ENCODE results near the gene ARSA. TPM values are rescaled to one million over a fixed set of nuclear protein-coding genes. Genes with fewer than 3 reads are reported as not detected.

ARSA gene
- polyA plus RNA-seq (2013, experiment 1 of 2), result 7.8 TPM
- polyA plus RNA-seq (2013, experiment 2 of 2), result 10.2 TPM

GRCh38 chr22:50627642-50628542 is at the start of gene ARSA:
ARSA (minus strand) TSS chr22:50628152; CDS start chr22:50627779, 373 bp downstream.
- peak within 1 kb of the TSS; percentile 81 for H3K4me3 ChIP-seq (ENCODE audit: low read length)
- peaks cover 8% of the 10 kb centered on the region for H3K27me3 ChIP-seq (ENCODE audit: insufficient read depth, low read length)
- H3K9ac ChIP-seq (ENCODE audit: low read depth, low read length), result peak within 1 kb of the TSS; percentile 68
- H3K4me1 ChIP-seq (ENCODE audit: insufficient read depth, low read length), result 0 out of 2 replicates have a peak, but pooled peaks cover 4% of the 10 kb centered on the region
- H3K36me3 ChIP-seq (ENCODE audit: insufficient read depth, low read length), result no peaks in the 10 kb centered on the region
- WGBS, result 1% methylated on average over 88 of the region's 88 CpGs
- no peak within 1 kb of the TSS for H3K27ac ChIP-seq (ENCODE audit: low read depth, low read length)
- no peaks in the 10 kb centered on the region for H3K9me3 ChIP-seq (ENCODE audit: insufficient read depth, low read depth, low read length)

- Histone ChIP-seq H3K36me3 (ENCODE audit: insufficient read depth, low read length) (no peaks in the 10 kb centered on the region), H3K27ac (ENCODE audit: low read depth, low read length) (no peak overlapping the region), H3K9ac (ENCODE audit: low read depth, low read length) (no peak overlapping the region), H3K27me3 (ENCODE audit: insufficient read depth, low read length) (peaks cover 27% of the 10 kb centered on the region), H3K9me3 (ENCODE audit: insufficient read depth, low read depth, low read length) (no peaks in the 10 kb centered on the region), H3K4me1 (ENCODE audit: insufficient read depth, low read length) (no peaks in the 10 kb centered on the region), H3K4me3 (ENCODE audit: low read length) (no peak overlapping the region)
- WGBS, result 83% methylated on average over 10 of the region's 10 CpGs
Measured at GRCh38 chr22:50676661-50677492, 48.9 kb upstream of the ARSA start.

- H3K27ac ChIP-seq (ENCODE audit: low read depth, low read length), result no peak overlapping the region
- H3K4me1 ChIP-seq (ENCODE audit: insufficient read depth, low read length), result no peaks in the 10 kb centered on the region
- 93% methylated on average over 14 of the region's 14 CpGs for WGBS
- no peaks in the 10 kb centered on the region for H3K9me3 ChIP-seq (ENCODE audit: insufficient read depth, low read depth, low read length)
- H3K36me3 ChIP-seq (ENCODE audit: insufficient read depth, low read length), result no peaks in the 10 kb centered on the region
- peaks cover 34% of the 10 kb centered on the region for H3K27me3 ChIP-seq (ENCODE audit: insufficient read depth, low read length)
- H3K4me3 ChIP-seq (ENCODE audit: low read length), result no peak overlapping the region; the same call in 1 of the 2 replicates
- no peak overlapping the region for H3K9ac ChIP-seq (ENCODE audit: low read depth, low read length)
Measured at GRCh38 chr22:50676180-50676636, 48.3 kb upstream of the ARSA start.

- 87% methylated on average over 8 of the region's 9 CpGs for WGBS
Measured at GRCh38 chr22:50675553-50676179, 47.7 kb upstream of the ARSA start.

GRCh38 chr22:50674606-50675552 is 46.9 kb upstream of the ARSA start:
- H3K9ac ChIP-seq (ENCODE audit: low read depth, low read length), result peak overlapping the region; percentile 23; the same call in 1 of the 2 replicates

More at GRCh38 chr22:50675553-50676179, 47.7 kb upstream of the ARSA start:
- peaks cover 34% of the 10 kb centered on the region for H3K27me3 ChIP-seq (ENCODE audit: insufficient read depth, low read length)
- H3K9me3 ChIP-seq (ENCODE audit: insufficient read depth, low read depth, low read length), result no peaks in the 10 kb centered on the region
- no peaks in the 10 kb centered on the region for H3K36me3 ChIP-seq (ENCODE audit: insufficient read depth, low read length)
- no peak overlapping the region for H3K9ac ChIP-seq (ENCODE audit: low read depth, low read length)
- H3K4me3 ChIP-seq (ENCODE audit: low read length), result peak overlapping the region; percentile 71
- H3K27ac ChIP-seq (ENCODE audit: low read depth, low read length), result no peak overlapping the region
- H3K4me1 ChIP-seq (ENCODE audit: insufficient read depth, low read length), result no peaks in the 10 kb centered on the region

GRCh38 chr22:50674130-50674500 is 46.2 kb upstream of the ARSA start:
- Histone ChIP-seq H3K4me1 (ENCODE audit: insufficient read depth, low read length) (no peaks in the 10 kb centered on the region), H3K27me3 (ENCODE audit: insufficient read depth, low read length) (peaks cover 34% of the 10 kb centered on the region), H3K9me3 (ENCODE audit: insufficient read depth, low read depth, low read length) (no peaks in the 10 kb centered on the region), H3K36me3 (ENCODE audit: insufficient read depth, low read length) (no peaks in the 10 kb centered on the region), H3K4me3 (ENCODE audit: low read length) (peak overlapping the region; percentile 63; the same call in 1 of the 2 replicates), H3K9ac (ENCODE audit: low read depth, low read length) (no peak overlapping the region), H3K27ac (ENCODE audit: low read depth, low read length) (no peak overlapping the region)
- WGBS, result under 1% methylated on average over 22 of the region's 43 CpGs

More at GRCh38 chr22:50674606-50675552, 46.9 kb upstream of the ARSA start:
- no peaks in the 10 kb centered on the region for H3K36me3 ChIP-seq (ENCODE audit: insufficient read depth, low read length)
- H3K4me1 ChIP-seq (ENCODE audit: insufficient read depth, low read length), result no peaks in the 10 kb centered on the region
- peaks cover 34% of the 10 kb centered on the region for H3K27me3 ChIP-seq (ENCODE audit: insufficient read depth, low read length)
- WGBS, result 7% methylated on average over 105 of the region's 105 CpGs
- peak overlapping the region; percentile 41; the same call in 1 of the 2 replicates for H3K27ac ChIP-seq (ENCODE audit: low read depth, low read length)
- H3K4me3 ChIP-seq (ENCODE audit: low read length), result peak overlapping the region; percentile 71
- H3K9me3 ChIP-seq (ENCODE audit: insufficient read depth, low read depth, low read length), result no peaks in the 10 kb centered on the region

- Histone ChIP-seq H3K4me1 (ENCODE audit: insufficient read depth, low read length) (no peaks in the 10 kb centered on the region), H3K9ac (ENCODE audit: low read depth, low read length) (no peak overlapping the region), H3K27me3 (ENCODE audit: insufficient read depth, low read length) (peaks cover 34% of the 10 kb centered on the region), H3K36me3 (ENCODE audit: insufficient read depth, low read length) (no peaks in the 10 kb centered on the region), H3K9me3 (ENCODE audit: insufficient read depth, low read depth, low read length) (no peaks in the 10 kb centered on the region), H3K4me3 (ENCODE audit: low read length) (peak overlapping the region; percentile 63), H3K27ac (ENCODE audit: low read depth, low read length) (no peak overlapping the region)
- 1% methylated on average over 63 of the region's 69 CpGs for WGBS
Measured at GRCh38 chr22:50673231-50674129, 45.5 kb upstream of the ARSA start.

GRCh38 chr22:50672471-50673230 is 44.7 kb upstream of the ARSA start, which contains the start of gene SHANK3:
SHANK3 (plus strand) TSS chr22:50672823.
- WGBS, result 56% methylated on average over 22 of the region's 23 CpGs
- Histone ChIP-seq H3K27me3 (ENCODE audit: insufficient read depth, low read length) (peaks cover 34% of the 10 kb centered on the region), H3K27ac (ENCODE audit: low read depth, low read length) (no peak within 1 kb of the TSS), H3K9me3 (ENCODE audit: insufficient read depth, low read depth, low read length) (no peaks in the 10 kb centered on the region), H3K4me3 (ENCODE audit: low read length) (peak within 1 kb of the TSS; percentile 63), H3K4me1 (ENCODE audit: insufficient read depth, low read length) (no peaks in the 10 kb centered on the region), H3K36me3 (ENCODE audit: insufficient read depth, low read length) (no peaks in the 10 kb centered on the region), H3K9ac (ENCODE audit: low read depth, low read length) (no peak within 1 kb of the TSS)

GRCh38 chr22:50672041-50672440 is 44.1 kb upstream of the ARSA start:
- 91% methylated on average over 8 of the region's 8 CpGs for WGBS
- Histone ChIP-seq H3K27me3 (ENCODE audit: insufficient read depth, low read length) (peaks cover 34% of the 10 kb centered on the region), H3K27ac (ENCODE audit: low read depth, low read length) (no peak overlapping the region), H3K4me3 (ENCODE audit: low read length) (no peak overlapping the region), H3K36me3 (ENCODE audit: insufficient read depth, low read length) (no peaks in the 10 kb centered on the region), H3K9ac (ENCODE audit: low read depth, low read length) (no peak overlapping the region), H3K4me1 (ENCODE audit: insufficient read depth, low read length) (no peaks in the 10 kb centered on the region), H3K9me3 (ENCODE audit: insufficient read depth, low read depth, low read length) (no peaks in the 10 kb centered on the region)
